Ovary (tissue), 9 donors: ENCODE results near the gene CARMIL3. TPM values are rescaled to one million over a fixed set of nuclear protein-coding genes. Genes with fewer than 3 reads are reported as not detected.

Experiments
- DNase-seq, 5 donors: peaks; one replicate each; pipeline ENCODE4 v3.0.0-alpha.2; 2019 to 2020
- H3K27ac ChIP-seq, 2 donors: fragments of 200-600 bp; one replicate each; pipeline versions ENCODE4 v1.5.1 to v1.8.0; 2019 to 2022
- H3K27me3 ChIP-seq: fragments of 200-600 bp; one replicate; pipeline ENCODE4 v1.8.0; 2022
- H3K36me3 ChIP-seq: fragments of 200-600 bp; sonication (generic); one replicate; pipeline ENCODE4 v1.5.1; 2019
- H3K4me1 ChIP-seq: one replicate; pipeline ENCODE4 v1.8.1; 2013; ENCODE audit warnings: mild to moderate bottlenecking, moderate library complexity; ENCODE audit not compliant: insufficient read depth
- H3K4me3 ChIP-seq: fragments of 200-600 bp; sonication (generic); one replicate; pipeline ENCODE4 v1.5.1; 2017
- H3K9me3 ChIP-seq, 2 donors: fragments of 200-600 bp in 1 of 2; sonication (generic) in 1 of 2; one replicate each; pipeline versions ENCODE4 v1.5.1 to v1.8.1; 2013 to 2019; ENCODE audit warnings: mild to moderate bottlenecking in 1 of 2, moderate library complexity in 1 of 2
- EP300 ChIP-seq: sonication (generic); formaldehyde crosslinking; IDR thresholded peaks from one replicate; pipeline ENCODE4 v1.6.1; 2017; ENCODE audit warnings: antibody characterized with exemption
- POLR2A ChIP-seq: fragments of 450-650 bp; IDR thresholded peaks from one replicate; pipeline ENCODE4 v1.6.1; 2017; ENCODE audit warnings: antibody characterized with exemption, mild to moderate bottlenecking, moderate library complexity
- WGBS, 3 donors: extraction: QIAGEN DNeasy Blood & Tissue Kit in 1 of 3; methylation state at CpG; one replicate each; pipeline versions ENCODE4 v1.1.5 to v1.1.7; 2013 to 2017; 5-methylcytosine and 5-hydroxymethylcytosine counted together
- intact Hi-C, 4 donors: fragments of 100-400 bp; cut with DNase I; formaldehyde crosslinking; loops; one replicate each; pipeline versions ENCODE4 v1.11.0 to v1.15.1; 2022 to 2023
- polyA plus RNA-seq, 2 donors: library from polyadenylated mRNA; stranded (reverse); fragments of 200-250 nt in 1 of 2; fragments of 350-450 nt in 1 of 2; fragmentation: Illumina TruSeq in 1 of 2; extraction: RNeasy Lipid Tissue Mini Kit (QIAGEN cat#74804) in 1 of 2; gene quantifications; one replicate each; pipeline ENCODE4 v1.2.3, GENCODE V29; 2013 to 2014
- total RNA-seq, 7 donors: library from RNA; depleted of rRNA in 2 of 7; stranded (reverse); fragments of >200 nt in 2 of 7; fragmentation: NEBNext Ultra II Directional in 3 of 7; extraction: Animal tissue kit (Norgen Biotek cat#: 25700) in 3 of 7; gene quantifications; one replicate each; pipeline versions ENCODE4 v1.1.0 to v1.2.4, GENCODE V29; 2016 to 2023
- TF ChIP-seq, protein P1 (sequence below), 3 donors: fragments of 450-650 bp in 2 of 3; fragments of 200-600 bp in 1 of 3; IDR thresholded peaks; one replicate each; pipeline versions ENCODE4 v1.5.1 to v1.8.0; 2016 to 2022; ENCODE audit warnings: antibody characterized with exemption in 3 of 3, mild to moderate bottlenecking in 1 of 3
- donor health status: DM: no; HTN: no; CAD: no; lungs with moderate emphysema.
- donor health status: DM: no; HTN: no; CAD: no.
- donor health status: Bipolar disorder and iron deficiency.
- donor health status: DM: yes; HTN: yes; CAD: no.
- donor health status: DM: no; HTN: no; CAD: no.
- donor health status: DM: yes; HTN: yes; CAD: no.

CARMIL3 gene
- total and polyA plus RNA-seq, 9 donors: 0.08 to 1.3 (median 0.25) TPM; not detected in 1

GRCh38 chr14:24064091-24064795 is 12.4 kb downstream of the CARMIL3 start:
- Histone ChIP-seq H3K4me1 (no peaks in the 10 kb centered on the region), H3K9me3 (no peaks in the 10 kb centered on the region), H3K4me3 (no peak overlapping the region), H3K27me3 (no peaks in the 10 kb centered on the region), H3K36me3 (no peaks in the 10 kb centered on the region), H3K27ac (no peak overlapping the region)
- 62 to 68% (median 67%) methylated on average over 7 of the region's 7 CpGs for WGBS, 3 donors
- intact Hi-C loops: loop anchor here in 1 of 4 donors (5.0 kb wide), 1 partner anchor 38 kb away; no protein-coding TSS in a partner anchor
- TF ChIP-seq, protein P1, sequence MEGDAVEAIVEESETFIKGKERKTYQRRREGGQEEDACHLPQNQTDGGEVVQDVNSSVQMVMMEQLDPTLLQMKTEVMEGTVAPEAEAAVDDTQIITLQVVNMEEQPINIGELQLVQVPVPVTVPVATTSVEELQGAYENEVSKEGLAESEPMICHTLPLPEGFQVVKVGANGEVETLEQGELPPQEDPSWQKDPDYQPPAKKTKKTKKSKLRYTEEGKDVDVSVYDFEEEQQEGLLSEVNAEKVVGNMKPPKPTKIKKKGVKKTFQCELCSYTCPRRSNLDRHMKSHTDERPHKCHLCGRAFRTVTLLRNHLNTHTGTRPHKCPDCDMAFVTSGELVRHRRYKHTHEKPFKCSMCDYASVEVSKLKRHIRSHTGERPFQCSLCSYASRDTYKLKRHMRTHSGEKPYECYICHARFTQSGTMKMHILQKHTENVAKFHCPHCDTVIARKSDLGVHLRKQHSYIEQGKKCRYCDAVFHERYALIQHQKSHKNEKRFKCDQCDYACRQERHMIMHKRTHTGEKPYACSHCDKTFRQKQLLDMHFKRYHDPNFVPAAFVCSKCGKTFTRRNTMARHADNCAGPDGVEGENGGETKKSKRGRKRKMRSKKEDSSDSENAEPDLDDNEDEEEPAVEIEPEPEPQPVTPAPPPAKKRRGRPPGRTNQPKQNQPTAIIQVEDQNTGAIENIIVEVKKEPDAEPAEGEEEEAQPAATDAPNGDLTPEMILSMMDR (IDR thresholded peaks at IDR 0.05): no peak
- TF ChIP-seq POLR2A (no peak), EP300 (no peak)
- no peak for DNase-seq

DNA sequence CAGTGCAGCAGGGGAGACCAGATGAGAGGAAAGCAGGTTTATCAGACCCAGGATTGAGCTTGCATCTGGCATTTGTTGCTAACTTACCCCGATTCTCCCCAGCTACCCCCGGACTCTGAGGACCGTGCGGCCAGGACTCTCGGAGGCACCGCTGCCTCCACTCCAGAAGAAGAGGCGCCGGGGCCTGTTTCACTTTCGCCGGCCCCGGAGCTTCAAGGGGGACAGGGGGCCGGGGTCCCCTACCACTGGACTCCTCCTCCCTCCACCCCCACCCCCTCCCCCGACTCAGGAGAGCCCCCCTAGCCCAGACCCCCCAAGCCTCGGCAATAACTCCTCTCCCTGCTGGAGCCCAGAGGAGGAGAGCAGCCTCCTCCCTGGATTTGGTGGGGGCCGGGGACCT is 13.0 kb downstream of the CARMIL3 start:
- 81 to 87% (median 85%) methylated on average over 15 of the region's 15 CpGs for WGBS, 3 donors
- intact Hi-C loops: loop anchor here in 1 of 4 donors (5.0 kb wide), 1 partner anchor 37 kb away; no protein-coding TSS in a partner anchor
- no peaks in the 10 kb centered on the region for H3K27me3 ChIP-seq
- no peaks in the 10 kb centered on the region for H3K36me3 ChIP-seq
- no peak for TF ChIP-seq EP300
- TF ChIP-seq POLR2A: no peak
- TF ChIP-seq, protein P1 (IDR thresholded peaks at IDR 0.05): no peak
- no peaks in the 10 kb centered on the region for H3K4me1 ChIP-seq
- H3K4me3 ChIP-seq: no peak overlapping the region
- no peak overlapping the region for H3K27ac ChIP-seq
- no peaks in the 10 kb centered on the region for H3K9me3 ChIP-seq
- DNase-seq: no peak

GRCh38 chr14:24065408-24065807 is 13.6 kb downstream of the CARMIL3 start:
- no peak for DNase-seq

DNA sequence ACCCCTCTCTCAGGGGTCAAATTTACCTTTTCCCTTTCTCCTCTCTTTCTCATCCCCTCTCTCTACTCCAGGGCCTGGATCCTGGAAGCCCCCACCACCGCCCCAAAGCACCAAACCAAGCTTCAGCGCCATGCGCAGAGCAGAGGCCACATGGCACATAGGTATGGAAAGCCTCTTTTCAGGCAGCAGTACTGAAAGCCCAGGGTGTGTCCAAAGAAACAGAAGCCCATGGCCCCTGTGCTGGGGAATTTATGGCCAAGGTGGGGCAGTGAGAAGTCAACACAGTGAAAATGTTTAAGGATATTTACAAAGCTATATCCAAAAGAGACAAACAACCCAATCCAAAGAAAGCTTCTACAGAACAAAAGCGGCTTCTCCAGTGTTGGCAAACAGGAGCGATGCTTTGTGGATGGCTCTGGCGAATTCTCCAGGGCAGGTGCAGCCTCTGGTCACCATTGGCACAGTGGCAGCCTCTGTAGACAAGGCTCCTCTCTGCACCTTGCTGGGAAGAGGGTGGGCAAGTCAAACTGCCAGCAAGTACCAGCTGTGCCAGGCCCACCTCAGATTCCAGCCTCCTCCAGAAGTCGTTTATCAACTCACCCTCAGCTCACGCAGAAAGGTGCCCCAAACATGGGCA is 14.8 kb downstream of the CARMIL3 start:
- no peaks in the 10 kb centered on the region for H3K9me3 ChIP-seq
- H3K27ac ChIP-seq: no peak overlapping the region
- TF ChIP-seq POLR2A (no peak), EP300 (no peak)
- TF ChIP-seq, protein P1 (IDR thresholded peaks at IDR 0.05): no peak
- WGBS, 3 donors: 86 to 88% (median 87%) methylated on average over 8 of the region's 8 CpGs
- H3K4me1 ChIP-seq: no peaks in the 10 kb centered on the region
- no peak for DNase-seq
- no peaks in the 10 kb centered on the region for H3K36me3 ChIP-seq
- intact Hi-C loops: no loop called here
- H3K4me3 ChIP-seq: no peak overlapping the region
- no peaks in the 10 kb centered on the region for H3K27me3 ChIP-seq

More at GRCh38 chr14:24065408-24065807, 13.6 kb downstream of the CARMIL3 start:
- Histone ChIP-seq H3K4me3 (no peak overlapping the region), H3K27me3 (no peaks in the 10 kb centered on the region), H3K36me3 (no peaks in the 10 kb centered on the region), H3K4me1 (no peaks in the 10 kb centered on the region), H3K27ac (no peak overlapping the region), H3K9me3 (no peaks in the 10 kb centered on the region)
- WGBS, 3 donors: 58 to 72% (median 66%) methylated on average over 8 of the region's 8 CpGs
- intact Hi-C loops: no loop called here
- TF ChIP-seq POLR2A (no peak), EP300 (no peak)
- TF ChIP-seq, protein P1 (IDR thresholded peaks at IDR 0.05): no peak
